ENCODE data around the gene GAL3ST3.

DNA sequence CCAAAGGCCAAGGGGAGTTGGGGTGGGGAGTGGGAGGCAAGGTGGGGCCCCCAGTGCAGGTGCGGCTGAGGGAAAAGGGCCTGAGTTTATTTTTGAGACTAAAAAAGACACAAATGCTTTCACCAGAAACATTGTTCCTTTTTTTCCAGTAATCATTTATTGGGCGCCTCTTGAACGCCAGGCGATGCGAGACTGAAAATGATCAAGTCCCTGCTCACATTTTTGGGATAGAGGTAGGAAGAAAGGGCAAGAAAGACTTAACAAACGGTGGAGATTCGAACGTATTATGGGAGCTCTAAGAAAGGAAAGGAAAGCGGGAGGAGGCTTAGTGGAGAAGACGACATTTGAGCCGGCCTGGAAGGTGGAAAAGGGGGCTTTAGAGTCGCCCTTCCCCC is 2.4 kb upstream of the GAL3ST3 start:
- TF ChIP-seq, protein P1, sequence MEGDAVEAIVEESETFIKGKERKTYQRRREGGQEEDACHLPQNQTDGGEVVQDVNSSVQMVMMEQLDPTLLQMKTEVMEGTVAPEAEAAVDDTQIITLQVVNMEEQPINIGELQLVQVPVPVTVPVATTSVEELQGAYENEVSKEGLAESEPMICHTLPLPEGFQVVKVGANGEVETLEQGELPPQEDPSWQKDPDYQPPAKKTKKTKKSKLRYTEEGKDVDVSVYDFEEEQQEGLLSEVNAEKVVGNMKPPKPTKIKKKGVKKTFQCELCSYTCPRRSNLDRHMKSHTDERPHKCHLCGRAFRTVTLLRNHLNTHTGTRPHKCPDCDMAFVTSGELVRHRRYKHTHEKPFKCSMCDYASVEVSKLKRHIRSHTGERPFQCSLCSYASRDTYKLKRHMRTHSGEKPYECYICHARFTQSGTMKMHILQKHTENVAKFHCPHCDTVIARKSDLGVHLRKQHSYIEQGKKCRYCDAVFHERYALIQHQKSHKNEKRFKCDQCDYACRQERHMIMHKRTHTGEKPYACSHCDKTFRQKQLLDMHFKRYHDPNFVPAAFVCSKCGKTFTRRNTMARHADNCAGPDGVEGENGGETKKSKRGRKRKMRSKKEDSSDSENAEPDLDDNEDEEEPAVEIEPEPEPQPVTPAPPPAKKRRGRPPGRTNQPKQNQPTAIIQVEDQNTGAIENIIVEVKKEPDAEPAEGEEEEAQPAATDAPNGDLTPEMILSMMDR (IDR thresholded peaks at IDR 0.05; ENCODE audit: low read length): no peak
- TF ChIP-seq EZH2 (optimal IDR thresholded peaks at IDR 0.05; ENCODE audit: low read depth, low read length): no peak

Measured in MM.1S (cell line).